Stimulated activated CD4-positive, alpha-beta T cell treated with anti-CD3 and anti-CD28 coated beads, Interleukin-12 subunit alpha, Interleukin-12 subunit beta, amount 100 ng/mL, for 48 hours (primary cell): ENCODE data around the gene CREB3L2.
"Not testable (repeated sequence)": the region's sequence is repeated elsewhere in the genome, so short reads cannot be mapped to it uniquely, and the experiment has no call there.

Experiments used
- DNase-seq, 3 donors: peaks; one replicate each; pipeline ENCODE4 v3.0.0-alpha.2; 2020; ENCODE audit warnings: low read depth in 2 of 3, low spot score in 1 of 3

CREB3L2 gene, protein sequence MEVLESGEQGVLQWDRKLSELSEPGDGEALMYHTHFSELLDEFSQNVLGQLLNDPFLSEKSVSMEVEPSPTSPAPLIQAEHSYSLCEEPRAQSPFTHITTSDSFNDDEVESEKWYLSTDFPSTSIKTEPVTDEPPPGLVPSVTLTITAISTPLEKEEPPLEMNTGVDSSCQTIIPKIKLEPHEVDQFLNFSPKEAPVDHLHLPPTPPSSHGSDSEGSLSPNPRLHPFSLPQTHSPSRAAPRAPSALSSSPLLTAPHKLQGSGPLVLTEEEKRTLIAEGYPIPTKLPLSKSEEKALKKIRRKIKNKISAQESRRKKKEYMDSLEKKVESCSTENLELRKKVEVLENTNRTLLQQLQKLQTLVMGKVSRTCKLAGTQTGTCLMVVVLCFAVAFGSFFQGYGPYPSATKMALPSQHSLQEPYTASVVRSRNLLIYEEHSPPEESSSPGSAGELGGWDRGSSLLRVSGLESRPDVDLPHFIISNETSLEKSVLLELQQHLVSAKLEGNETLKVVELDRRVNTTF

DNA sequence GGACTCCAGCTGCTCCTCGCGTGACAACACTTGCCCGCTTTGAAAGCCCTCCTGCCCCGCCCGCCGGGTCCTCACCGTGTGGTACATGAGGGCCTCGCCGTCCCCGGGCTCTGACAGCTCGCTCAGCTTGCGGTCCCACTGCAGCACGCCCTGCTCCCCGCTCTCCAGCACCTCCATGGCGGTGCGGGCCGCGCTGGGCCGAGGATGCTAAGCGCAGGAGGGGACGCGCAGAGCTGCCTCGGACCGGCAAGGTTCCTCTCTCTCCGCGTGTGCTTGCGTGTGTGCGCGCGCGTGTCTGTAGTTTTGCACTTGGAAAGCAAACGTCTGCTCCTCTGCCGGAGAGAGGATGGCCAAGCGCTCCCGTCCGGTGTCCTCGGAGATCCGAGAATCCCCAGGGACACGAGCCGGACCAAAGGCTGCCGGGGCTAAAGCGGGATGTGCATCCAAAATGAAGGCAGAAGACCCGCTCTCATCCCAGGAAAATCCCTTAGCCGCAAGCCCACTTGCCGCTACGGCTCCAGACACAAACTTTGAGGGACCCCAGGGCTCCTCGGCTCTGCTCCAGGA lies at the start of gene CREB3L2:
CREB3L2 (minus strand) TSS at position 558 of the 567 bp plus-strand sequence; CDS start at position 177, 381 bp downstream.
- DNase-seq = peak; percentile 29 to 53 (median 52)

DNA sequence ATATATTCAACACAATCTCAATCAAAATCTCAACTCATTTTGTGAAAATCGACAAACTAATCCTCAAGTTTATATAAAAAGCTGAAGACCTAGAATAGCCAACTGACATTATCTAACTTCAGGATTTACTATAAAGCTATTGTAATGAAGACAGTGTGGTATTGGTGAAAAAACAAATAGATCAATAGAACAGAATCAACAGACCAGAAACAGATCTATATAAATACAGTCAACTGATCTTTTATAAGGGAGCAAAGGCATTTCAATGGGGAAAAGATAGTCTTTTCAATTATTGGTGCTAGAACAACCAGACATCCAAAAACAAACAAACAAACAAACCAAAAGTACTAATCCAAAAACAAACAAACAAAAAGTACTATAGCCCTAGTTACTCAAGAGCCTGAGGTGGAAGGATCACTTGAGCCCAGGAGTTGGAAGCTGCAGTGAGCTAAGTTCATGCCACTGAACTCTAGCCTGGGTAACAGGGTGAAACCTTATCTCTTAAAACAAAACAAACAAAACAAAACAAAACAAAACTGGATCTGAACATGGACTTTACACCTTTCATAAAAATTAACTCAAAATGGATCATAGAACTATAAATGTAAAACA lies 47.7 kb upstream of the CREB3L2 start:
- no peak for DNase-seq

GRCh38 chr7:138047907-138048306 lies 46.0 kb upstream of the CREB3L2 start:
- DNase-seq = no peak

DNA sequence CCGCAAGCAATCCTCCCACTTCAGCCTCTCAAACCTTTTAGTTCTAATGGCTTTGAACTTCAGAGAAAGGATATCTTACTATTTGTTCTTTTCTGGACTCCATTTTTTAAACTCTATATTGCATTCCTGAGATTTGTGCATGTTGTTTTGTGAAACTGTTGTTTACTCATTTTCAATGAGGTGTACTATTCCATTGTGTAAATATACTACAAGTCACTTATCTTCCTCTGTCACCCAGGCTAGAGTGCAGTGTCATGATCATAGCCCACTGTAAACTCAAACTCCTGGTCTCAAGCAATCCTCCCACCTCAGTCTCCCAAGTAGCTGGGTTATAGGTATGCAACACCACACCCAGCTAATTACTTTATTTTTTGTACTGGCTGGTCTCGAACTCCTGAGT lies 43.0 kb upstream of the CREB3L2 start:
- no peak for DNase-seq

GRCh38 chr7:138040063-138040462 lies 38.2 kb upstream of the CREB3L2 start:
- not testable (repeated sequence) for DNase-seq

GRCh38 chr7:138036135-138036534 lies 34.2 kb upstream of the CREB3L2 start:
- no peak for DNase-seq

- DNase-seq = no peak
Observed at GRCh38 chr7:138033241-138033640, 31.4 kb upstream of the CREB3L2 start.

DNA sequence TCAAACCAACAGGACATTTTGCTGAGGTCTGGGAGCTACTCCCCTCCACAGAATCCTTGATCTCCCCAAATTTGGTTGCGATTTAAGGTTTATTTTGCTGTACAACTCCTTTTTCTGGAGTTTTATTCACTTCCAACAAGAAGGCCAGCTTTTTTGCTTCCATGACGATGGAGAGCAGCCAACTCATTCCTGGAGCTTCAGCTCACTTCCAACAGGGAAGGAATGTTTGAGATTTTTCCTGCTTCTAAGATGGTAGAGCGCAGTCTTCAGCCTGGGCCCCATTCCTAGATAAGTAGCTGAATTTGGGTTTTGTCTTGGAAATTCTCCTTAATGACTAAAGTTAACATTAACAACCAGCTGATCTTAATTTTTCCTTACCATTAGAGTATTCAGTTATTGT lies 30.9 kb upstream of the CREB3L2 start:
- no peak for DNase-seq

- DNase-seq = no peak
Observed at GRCh38 chr7:138032186-138032585, 30.3 kb upstream of the CREB3L2 start.

GRCh38 chr7:138030679-138031351 lies 28.9 kb upstream of the CREB3L2 start:
- no peak for DNase-seq

GRCh38 chr7:138029941-138030340 lies 28.1 kb upstream of the CREB3L2 start:
- no peak for DNase-seq

GRCh38 chr7:138029126-138029525 lies 27.2 kb upstream of the CREB3L2 start:
- no peak for DNase-seq

- no peak for DNase-seq
Observed at GRCh38 chr7:138027100-138027499, 25.2 kb upstream of the CREB3L2 start.

DNA sequence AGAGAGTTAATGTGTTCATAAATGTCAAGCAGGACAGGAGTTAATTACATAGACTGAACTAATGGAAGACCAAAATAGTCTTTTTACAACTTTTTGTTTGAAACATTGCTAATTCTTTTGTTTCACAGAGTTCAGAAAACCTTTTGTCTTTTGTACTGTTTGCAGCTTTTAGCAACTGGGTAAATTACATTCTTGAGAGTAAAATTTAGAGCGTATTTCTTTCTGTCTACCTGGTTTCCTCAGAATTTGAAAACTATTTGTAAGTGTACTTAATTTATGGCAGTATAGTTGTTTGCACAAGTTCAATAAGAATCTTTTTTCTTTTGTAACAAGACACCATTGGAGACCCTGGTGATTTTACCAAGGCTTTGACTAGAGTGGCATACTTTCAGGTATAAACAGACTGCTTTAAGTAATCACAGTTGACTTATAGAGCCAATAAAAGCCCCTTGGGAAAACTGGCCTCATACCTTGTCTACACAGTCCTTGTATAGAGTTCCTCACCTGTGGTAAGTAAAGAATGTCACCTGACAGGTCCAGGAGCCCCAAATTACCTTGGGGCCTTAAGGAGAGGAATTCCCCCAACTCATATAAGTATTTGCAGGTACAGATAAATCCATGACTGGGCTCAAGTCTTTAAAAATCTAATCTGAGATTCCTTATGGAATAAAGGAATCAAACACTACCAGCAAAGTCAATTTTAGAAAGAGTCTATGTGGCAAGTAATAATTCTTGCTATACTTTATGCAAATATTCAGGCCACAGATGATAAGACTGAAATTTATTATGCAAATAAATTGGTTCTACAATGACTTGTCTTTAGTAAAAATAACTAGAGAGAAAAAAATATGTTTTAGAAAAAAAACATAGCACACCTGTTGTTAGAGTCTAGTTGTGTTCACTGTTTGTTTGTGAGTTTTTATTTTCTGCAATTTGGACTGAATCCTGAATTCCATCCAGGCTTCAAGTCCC lies 23.6 kb upstream of the CREB3L2 start:
- no peak for DNase-seq

DNA sequence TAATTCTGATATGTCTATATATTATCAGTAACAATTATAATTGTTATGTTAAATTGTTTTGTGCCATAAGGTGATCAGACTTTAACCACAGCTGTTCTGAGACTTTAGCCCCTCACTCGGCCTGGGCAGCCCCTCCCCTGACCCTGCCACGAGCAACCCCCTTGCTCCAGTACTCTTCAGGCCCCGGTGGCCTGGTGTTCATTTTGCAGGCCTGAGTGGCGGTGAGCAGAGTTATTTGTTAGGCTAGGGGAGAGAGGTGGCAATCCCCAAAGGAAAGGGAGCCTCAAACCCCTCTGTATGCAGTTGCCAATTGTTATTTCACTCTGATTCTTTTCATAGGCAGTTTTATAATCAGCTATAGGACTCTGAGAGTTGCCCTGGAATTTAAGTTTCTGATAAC lies 22.9 kb upstream of the CREB3L2 start:
- DNase-seq = no peak

DNA sequence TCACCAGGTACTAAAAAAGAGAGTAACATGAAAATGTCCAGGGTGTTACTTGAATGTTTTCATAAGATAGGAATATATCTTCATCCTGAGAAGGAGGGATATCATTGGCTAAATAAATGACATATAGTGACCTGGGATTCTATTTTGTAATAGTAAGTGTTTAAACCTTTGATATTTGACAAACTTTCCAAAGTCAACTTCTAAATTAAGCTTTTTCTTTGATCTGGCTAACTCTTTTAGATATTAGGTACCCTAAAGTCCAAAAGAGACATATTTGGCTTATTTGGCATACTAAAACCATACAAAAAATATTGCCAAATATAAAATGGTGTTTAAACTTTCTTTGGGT lies 22.4 kb upstream of the CREB3L2 start:
- DNase-seq = no peak

- no peak for DNase-seq
Observed at GRCh38 chr7:138023618-138024342, 21.9 kb upstream of the CREB3L2 start.

GRCh38 chr7:138021889-138022288 lies 20.0 kb upstream of the CREB3L2 start:
- no peak for DNase-seq

- DNase-seq = no peak
Observed at GRCh38 chr7:138017992-138018391, 16.1 kb upstream of the CREB3L2 start.

DNA sequence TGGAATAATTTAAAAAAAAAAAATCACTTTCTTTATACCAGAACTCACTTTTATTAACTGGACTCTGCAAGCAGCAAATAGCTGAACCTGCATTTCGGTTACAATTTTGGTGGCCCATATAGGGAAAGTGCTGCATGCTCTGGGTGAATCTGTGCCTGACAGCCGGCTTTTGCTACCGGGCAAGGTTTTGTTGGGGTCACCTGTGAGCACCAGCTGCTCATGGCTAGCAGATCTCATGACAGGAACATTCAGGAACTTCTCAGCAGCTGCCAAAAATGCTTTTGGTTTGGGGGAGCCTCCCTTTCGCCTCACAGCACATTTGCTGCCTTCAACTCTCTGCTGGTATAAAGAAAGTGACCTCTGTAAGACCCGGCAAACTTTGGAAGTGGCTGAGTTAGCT lies 13.2 kb upstream of the CREB3L2 start:
- DNase-seq = no peak
